ENCODE measurements around the gene CCDC121.
"Not testable (repeated sequence)": the region's sequence is repeated elsewhere in the genome, so short reads cannot be mapped to it uniquely, and the experiment has no call there.

GRCh38 chr2:27626323-27626722 lies 2.5 kb downstream of the CCDC121 start:
- not testable (repeated sequence) for TF ChIP-seq CTCF (IDR thresholded peaks at IDR 0.05); ZFX (IDR thresholded peaks at IDR 0.05; ENCODE audit: borderline replicate concordance)
